PC-9 (cell line): ENCODE data around the gene CNOT6L.

Source experiments
- CTCF ChIP-seq: fragments of 200-600 bp; sonication (generic); conservative IDR thresholded peaks from 2 replicates; pipeline ENCODE4 v1.6.1; 2017; ENCODE audit warnings: mixed run types, antibody characterized with exemption, mild to moderate bottlenecking, moderate library complexity
- EZH2 ChIP-seq: fragments of 200-600 bp; sonication (generic); IDR thresholded peaks from 2 replicates; pipeline ENCODE4 v1.8.0; 2017; ENCODE audit warnings: antibody characterized with exemption, low read depth

GRCh38 chr4:77815636-77816035, 3.5 kb downstream of the CNOT6L start:
- TF ChIP-seq CTCF = no peak
- no peak for TF ChIP-seq EZH2
